ENCODE results near the gene PRKCZ. TPM values are rescaled to one million over a fixed set of nuclear protein-coding genes. Genes with fewer than 3 reads are reported as not detected.

The PRKCZ gene
- total and polyA plus RNA-seq, 2 of the 4 experiments (the other 2 are of a cell fraction): 2.0 to 3.5 TPM

GRCh38 chr1:2145946-2146835 lies 96.0 kb downstream of the PRKCZ start:
- BruUV-seq (replicated peaks): no TSS peak
- no peak overlapping the region for H2AFZ ChIP-seq (replicated peaks; ENCODE audit: low read length, poor library complexity)
- H4K91ac ChIP-seq (ENCODE audit: insufficient read depth, low read depth, low read length): no peak overlapping the region
- H3K4me3 ChIP-seq (ENCODE audit: insufficient read depth, low read depth, low read length): no peak overlapping the region
- H3K79me1 ChIP-seq (ENCODE audit: low read depth in 1 of 2, low read length in 2 of 2): no peaks in the 10 kb centered on the region
- intact Hi-C loops (cut with micrococcal nuclease) (no loop called here), dilution Hi-C loops (cut with HindIII; ENCODE audit: low sequenced_read_pairs, unreplicated experiment) (no loop called here), in situ Hi-C loops (cut with MboI; ENCODE audit: low sequenced_read_pairs) (no loop called here)
- no peak overlapping the region for H3K18ac ChIP-seq (ENCODE audit: low read depth, low read length)
- POLR2A ChIA-PET (ENCODE audit: unreplicated experiment): no interaction called here
- no peak overlapping the region for H2BK120ac ChIP-seq (ENCODE audit: low read depth, low read length)
- H4K20me1 ChIP-seq (ENCODE audit: insufficient read depth, low read length): no peaks in the 10 kb centered on the region
- no peak overlapping the region for H4K8ac ChIP-seq (ENCODE audit: low read depth in 2 of 2, low read length in 2 of 2)
- no peaks in the 10 kb centered on the region for H3K9me3 ChIP-seq (ENCODE audit: control insufficient read depth, insufficient read depth, low read length)
- H2BK20ac ChIP-seq (ENCODE audit: low read depth, low read length): no peak overlapping the region
- CTCF ChIA-PET: no interaction called here
- H4K5ac ChIP-seq (ENCODE audit: low read depth, low read length): no peak overlapping the region
- H2BK5ac ChIP-seq (ENCODE audit: low read depth, low read length, poor library complexity, severe bottlenecking): no peak overlapping the region
- no peak for TF ChIP-seq MAZ (IDR thresholded peaks at IDR 0.05; ENCODE audit: borderline replicate concordance, low read depth, low read length)
- H3K4me2 ChIP-seq (ENCODE audit: low read depth, low read length): no peak overlapping the region
- DNase-seq: no peak
- H3K23ac ChIP-seq (ENCODE audit: low read depth, low read length): no peak overlapping the region
- ATAC-seq (ENCODE audit: low read depth): no peak
- no peak overlapping the region for H2AK9ac ChIP-seq (replicated peaks; ENCODE audit: low read depth, low read length, poor library complexity)
- no peaks in the 10 kb centered on the region for H3K36me3 ChIP-seq (ENCODE audit: control insufficient read depth, insufficient read depth, low read length)
- no peak overlapping the region for H2BK15ac ChIP-seq (ENCODE audit: low read depth, low read length)
- no peaks in the 10 kb centered on the region for H3K4me1 ChIP-seq (ENCODE audit: control insufficient read depth, insufficient read depth, low read length)
- no peak overlapping the region for H3K4ac ChIP-seq (ENCODE audit: low read depth, low read length)
- H3K9me1 ChIP-seq (ENCODE audit: insufficient read depth, low read length): no peaks in the 10 kb centered on the region
- H3K56ac ChIP-seq (ENCODE audit: extremely low read depth, insufficient read depth, low read length): no peak overlapping the region
- H3K27ac ChIP-seq (ENCODE audit: insufficient read depth, low read length): no peak overlapping the region
- H3K14ac ChIP-seq (replicated peaks; ENCODE audit: low read depth, low read length): no peak overlapping the region
- no peak overlapping the region for H3K9ac ChIP-seq (ENCODE audit: low read depth, low read length)
- H2AK5ac ChIP-seq (ENCODE audit: low read depth, low read length): no peak overlapping the region
- peaks cover 2% of the 10 kb centered on the region; the same call in 1 of the 2 replicates for H3K27me3 ChIP-seq (ENCODE audit: control insufficient read depth, insufficient read depth, low read length)
- WGBS, 2 experiments (ENCODE audit: extremely low coverage in 2 of 2, insufficient read length in 1 of 2): 79% methylated on average over 12 of the region's 19 CpGs; no CpG with 5 or more reads in 1 of the 2 experiments
